GM23248 (cell line): ENCODE results near the gene PRRG3.

ENCODE experiments used
- EZH2 ChIP-seq: fragments of 200-600 bp; sonication (generic); IDR thresholded peaks from 2 replicates; pipeline ENCODE4 v1.6.1; 2018; ENCODE audit warnings: antibody characterized with exemption, mild to moderate bottlenecking; ENCODE audit not compliant: insufficient read depth, poor library complexity, severe bottlenecking
- EZH2phosphoT487 ChIP-seq: fragments of 200-600 bp; sonication (generic); IDR thresholded peaks from 2 replicates; pipeline ENCODE4 v1.6.1; 2018; ENCODE audit warnings: antibody characterized with exemption, moderate library complexity, mild to moderate bottlenecking, low read depth; ENCODE audit not compliant: insufficient read depth

DNA sequence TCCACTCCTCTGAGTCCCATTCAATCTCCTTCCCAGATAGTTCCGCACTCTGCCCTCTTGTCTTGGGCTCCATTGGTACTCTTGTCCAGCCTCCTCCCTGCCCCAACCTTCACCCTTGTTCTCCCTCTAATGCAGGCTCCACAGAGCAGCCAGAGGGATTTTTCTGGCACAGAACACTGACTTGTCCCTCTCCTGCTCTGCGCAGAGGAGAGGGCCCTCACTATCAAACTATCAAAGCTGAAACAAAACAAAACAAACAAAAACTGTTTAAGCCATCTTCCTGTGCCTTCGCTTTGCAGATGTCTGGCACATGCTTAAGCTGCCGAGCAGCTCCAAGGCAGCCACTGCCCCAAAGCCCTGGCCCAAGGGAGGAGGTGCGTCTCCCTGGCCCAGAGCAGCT, 42.2 kb downstream of the PRRG3 start:
- TF ChIP-seq EZH2, result no peak
- TF ChIP-seq EZH2phosphoT487, result no peak
